HG02763 (cell line): ENCODE results near the gene RPL10L.

Source experiments
- ATAC-seq: cut with Tn5 transposase; IDR thresholded peaks from one replicate; pipeline ENCODE4 v1.9.1; 2021; ENCODE audit warnings: mild to moderate bottlenecking, moderate library complexity; ENCODE audit not compliant: unreplicated experiment

Gene RPL10L

DNA sequence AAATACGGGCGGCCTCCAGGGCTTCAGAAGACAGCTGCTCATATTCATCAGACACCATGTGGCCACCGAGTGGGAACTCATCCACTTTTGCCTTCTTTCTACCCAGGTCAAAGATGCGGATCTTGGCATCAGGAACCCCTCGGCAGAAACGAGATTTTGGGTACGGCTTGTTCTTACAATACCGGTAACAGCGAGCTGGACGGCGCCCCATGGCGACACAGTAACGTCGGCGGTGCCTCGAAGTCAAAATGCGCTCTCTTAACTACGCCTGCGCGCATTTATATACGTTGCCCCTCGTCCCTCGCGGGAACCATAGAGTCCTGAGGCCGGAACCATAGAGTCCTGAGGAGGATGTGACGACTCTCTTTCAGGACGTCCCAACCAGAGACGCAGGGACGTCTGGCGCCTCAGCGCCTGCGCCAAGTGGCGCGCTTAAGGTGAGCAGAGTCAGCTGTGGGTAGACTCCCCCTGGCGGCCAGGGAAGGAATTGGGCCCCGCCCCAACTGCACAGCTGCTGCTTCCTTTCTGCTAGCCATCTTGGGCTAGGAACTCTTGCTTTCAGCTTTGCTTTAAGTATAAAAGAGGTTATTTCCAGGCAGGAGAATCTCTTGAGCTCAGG is at the start of gene RPL10L:
RPL10L (minus strand) TSS at position 256 of the 619 bp plus-strand sequence; CDS start at position 211, 45 bp downstream.
- no peak for ATAC-seq

DNA sequence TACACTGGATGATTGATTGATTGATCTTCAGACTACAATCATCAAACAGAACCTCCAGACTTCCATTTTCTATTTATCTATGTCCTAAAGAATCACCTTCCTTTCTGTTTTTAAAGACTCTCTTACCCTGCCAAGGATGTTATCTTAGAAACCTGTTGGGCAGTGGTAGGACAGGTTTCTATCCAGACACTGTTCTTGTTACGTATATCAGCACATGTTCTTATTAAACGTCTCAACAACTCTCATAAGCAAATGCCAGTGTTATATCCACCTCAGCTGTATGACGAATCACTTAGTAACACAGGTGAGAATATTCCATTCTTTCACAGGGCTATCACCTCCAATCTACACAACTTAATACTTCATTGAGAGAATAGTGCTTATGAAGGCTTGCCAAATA is 40.2 kb upstream of the RPL10L start:
- ATAC-seq = no peak

DNA sequence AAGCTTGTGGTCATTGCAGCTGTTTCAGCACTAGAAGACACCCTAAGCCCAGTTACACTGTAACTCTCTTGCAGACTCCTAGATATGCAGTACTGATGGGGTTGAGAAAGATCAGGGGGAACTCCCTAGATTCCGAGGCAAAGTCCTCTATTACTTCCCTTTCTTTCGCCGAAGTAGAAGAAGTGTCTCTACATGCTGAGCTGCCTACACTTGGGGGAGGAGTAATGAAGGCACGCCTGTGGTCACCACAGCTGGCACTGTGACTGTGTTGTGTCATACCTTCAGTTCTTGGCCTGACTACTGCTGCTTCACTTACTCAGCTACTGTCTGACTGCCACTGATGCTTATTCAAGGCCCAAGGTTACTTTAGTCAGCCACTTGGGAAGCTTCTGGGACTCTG is 35.1 kb upstream of the RPL10L start:
- no peak for ATAC-seq

DNA sequence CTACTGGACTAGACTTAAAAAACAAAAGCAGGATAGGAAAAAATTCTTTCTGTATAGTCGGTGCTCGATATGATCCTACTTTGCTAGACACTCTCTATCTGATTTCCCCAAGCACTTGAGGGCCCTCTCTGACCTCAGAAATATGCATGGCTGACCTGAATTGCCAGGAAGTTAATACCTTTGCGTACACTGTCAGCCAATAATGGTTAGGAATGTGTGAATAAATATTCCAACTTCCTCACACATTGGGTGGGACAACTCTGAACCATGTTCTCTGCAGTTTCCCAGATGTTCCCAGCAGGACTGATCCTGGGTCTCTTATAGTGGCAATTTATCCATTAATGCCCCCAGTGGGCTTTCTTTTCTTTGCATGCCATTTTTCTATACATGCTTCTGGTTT is 20.5 kb upstream of the RPL10L start:
- no peak for ATAC-seq

DNA sequence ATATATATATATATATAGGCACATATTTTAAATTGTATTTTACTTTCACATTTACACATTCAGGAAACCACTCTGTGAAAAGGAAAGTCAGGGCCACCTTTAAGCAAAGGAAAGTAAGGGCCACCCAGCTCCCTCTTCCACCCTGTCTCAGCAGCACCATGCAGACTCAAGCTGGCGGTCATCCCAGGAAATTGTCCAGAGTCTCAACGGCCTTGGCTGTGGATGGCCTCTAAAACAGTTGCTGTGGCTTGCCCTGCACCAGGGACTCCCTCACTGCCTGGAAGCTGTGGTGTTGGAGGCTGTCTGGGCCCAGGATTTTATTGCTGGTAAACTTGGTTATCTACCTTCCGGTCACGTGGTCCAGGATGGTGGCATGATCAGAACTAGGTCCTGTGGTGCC is 11.8 kb upstream of the RPL10L start:
- no peak for ATAC-seq

DNA sequence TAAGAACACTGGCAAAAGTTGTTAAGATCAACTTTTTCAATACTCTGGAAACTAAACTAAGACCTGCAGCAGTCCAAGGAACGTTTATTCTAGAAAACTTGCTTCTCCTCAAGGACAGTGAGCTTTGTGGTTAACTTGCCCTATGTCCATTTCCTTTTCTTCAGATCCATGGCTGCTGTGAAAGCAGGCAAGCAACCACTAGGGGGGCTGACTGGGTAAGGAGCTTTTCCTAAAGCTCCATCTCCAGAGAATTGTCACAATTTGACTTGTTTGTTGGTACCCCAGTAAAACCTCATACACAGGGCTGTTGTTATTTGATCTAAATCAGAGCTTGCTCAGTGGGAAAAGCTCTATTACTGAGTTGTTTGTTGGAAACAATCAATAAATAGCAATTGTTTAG is 10.1 kb upstream of the RPL10L start:
- no peak for ATAC-seq

DNA sequence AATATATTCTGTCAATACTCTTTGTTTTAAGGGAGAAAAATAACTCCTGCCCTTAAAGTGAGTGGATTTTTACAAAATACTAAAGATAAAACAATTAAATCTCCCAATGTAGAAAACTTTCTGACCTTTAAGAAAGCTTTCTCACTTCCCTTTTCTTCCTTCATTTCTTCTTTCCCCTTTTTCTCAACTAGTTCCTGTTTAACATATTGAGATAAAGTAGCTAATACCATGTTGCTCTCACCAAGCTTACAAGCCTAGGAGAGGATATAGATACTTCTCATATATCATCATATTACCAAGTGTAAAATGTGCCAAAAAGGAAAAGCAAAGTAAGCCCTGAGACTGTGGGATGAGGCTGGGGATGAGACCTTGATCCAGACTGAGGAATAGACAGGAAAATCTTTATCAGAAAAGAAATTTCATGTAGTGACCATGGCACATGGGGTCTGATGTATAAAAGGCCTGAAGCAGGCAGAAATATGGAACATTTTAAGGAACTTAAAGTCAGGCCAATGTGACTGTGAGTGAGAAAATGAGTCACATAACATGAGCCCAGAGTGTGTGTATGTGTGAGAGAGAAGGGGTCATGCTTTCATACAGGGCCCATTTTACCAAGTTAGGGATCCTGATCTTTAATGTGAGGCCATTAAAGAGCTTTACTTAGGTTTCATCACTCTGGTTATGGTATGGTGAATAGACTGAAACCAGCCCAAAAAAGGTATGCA is 1.6 kb upstream of the RPL10L start:
- no peak for ATAC-seq

DNA sequence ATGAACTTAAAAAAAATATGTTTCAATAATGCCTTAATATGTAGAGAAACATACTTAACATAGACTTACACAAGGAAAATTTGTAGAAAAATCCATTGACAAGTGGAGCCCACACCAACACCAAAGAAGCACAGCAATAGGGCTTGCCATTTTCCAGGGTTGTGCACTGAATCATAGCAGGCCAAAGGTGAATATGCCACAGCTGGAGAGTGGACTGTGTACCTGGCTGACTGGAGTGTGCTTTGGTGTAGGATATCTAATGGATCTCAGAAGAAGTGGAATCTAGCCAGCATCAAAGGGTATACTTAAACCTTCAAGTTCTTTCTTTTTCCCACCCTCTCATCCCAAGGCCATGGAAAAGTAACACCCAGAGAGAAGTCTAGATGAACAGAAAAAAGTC is 4.8 kb downstream of the RPL10L start:
- no peak for ATAC-seq

DNA sequence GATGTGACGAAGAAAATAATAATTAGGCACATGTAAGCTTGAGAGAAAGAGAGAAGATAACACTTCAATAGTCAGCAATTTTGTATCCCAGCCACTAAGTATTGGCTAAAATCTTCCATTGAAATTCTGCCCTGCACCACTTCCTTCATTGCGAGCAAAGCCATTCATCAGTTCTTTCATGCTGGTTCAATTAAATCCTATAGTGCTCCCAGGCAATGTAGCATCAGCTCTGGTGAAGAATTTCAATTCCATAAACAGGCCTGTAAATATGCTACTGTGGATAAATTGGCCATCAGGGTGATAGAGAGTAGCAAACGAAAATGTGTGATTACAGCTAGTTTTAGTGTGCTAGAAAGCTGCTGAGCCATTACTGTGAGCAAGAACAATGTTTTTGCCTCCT is 24.7 kb downstream of the RPL10L start:
- ATAC-seq = no peak
